Suprapubic skin (tissue), 4 donors: Measurements from ENCODE around the gene FOXA3.

ENCODE experiments used
- EP300 ChIP-seq: sonication (generic); formaldehyde crosslinking; IDR thresholded peaks from one replicate; pipeline ENCODE4 v1.6.1; 2017; ENCODE audit warnings: antibody characterized with exemption
- POLR2A ChIP-seq, 2 donors: fragments of 450-650 bp; IDR thresholded peaks; one replicate each; pipeline ENCODE4 v1.6.1; 2017; ENCODE audit warnings: antibody characterized with exemption in 2 of 2, mild to moderate bottlenecking in 2 of 2, moderate library complexity in 2 of 2
- POLR2AphosphoS5 ChIP-seq, 3 donors: sonication (generic); formaldehyde crosslinking; IDR thresholded peaks; one replicate each; pipeline ENCODE4 v1.6.1; 2017; ENCODE audit warnings: antibody characterized with exemption in 3 of 3
- TF ChIP-seq, protein P1 (sequence below), 2 donors: fragments of 200-600 bp in 1 of 2; fragments of 450-650 bp in 1 of 2; sonication (generic) in 1 of 2; IDR thresholded peaks; one replicate each; pipeline ENCODE4 v1.5.1; 2016 to 2019; ENCODE audit warnings: antibody characterized with exemption in 2 of 2, mild to moderate bottlenecking in 1 of 2, moderate library complexity in 1 of 2

- TF ChIP-seq, protein P1, sequence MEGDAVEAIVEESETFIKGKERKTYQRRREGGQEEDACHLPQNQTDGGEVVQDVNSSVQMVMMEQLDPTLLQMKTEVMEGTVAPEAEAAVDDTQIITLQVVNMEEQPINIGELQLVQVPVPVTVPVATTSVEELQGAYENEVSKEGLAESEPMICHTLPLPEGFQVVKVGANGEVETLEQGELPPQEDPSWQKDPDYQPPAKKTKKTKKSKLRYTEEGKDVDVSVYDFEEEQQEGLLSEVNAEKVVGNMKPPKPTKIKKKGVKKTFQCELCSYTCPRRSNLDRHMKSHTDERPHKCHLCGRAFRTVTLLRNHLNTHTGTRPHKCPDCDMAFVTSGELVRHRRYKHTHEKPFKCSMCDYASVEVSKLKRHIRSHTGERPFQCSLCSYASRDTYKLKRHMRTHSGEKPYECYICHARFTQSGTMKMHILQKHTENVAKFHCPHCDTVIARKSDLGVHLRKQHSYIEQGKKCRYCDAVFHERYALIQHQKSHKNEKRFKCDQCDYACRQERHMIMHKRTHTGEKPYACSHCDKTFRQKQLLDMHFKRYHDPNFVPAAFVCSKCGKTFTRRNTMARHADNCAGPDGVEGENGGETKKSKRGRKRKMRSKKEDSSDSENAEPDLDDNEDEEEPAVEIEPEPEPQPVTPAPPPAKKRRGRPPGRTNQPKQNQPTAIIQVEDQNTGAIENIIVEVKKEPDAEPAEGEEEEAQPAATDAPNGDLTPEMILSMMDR (IDR thresholded peaks at IDR 0.05) = no peak
- TF ChIP-seq EP300 = no peak
- TF ChIP-seq POLR2A (IDR thresholded peaks at IDR 0.05) = no peak
- TF ChIP-seq POLR2AphosphoS5 (IDR thresholded peaks at IDR 0.05) = no peak
These were observed 46.3 kb upstream of the FOXA3 start for GRCh38 chr19:45817725-45818301.
